HepG2 (cell line): ENCODE data around the gene TRAF3. TPM values are rescaled to one million over a fixed set of nuclear protein-coding genes. Genes with fewer than 3 reads are reported as not detected.

ENCODE experiments used
- ATAC-seq: fragments of 200-7000 bp; cut with Tn5 transposase; 3 replicates; pipeline ENCODE4 v1.9.1; 2020; ENCODE audit warnings: mild to moderate bottlenecking, moderate library complexity
- BruUV-seq: library from RNA; stranded (reverse); fragments of 400-500 nt; replicated peaks from 2 replicates; lab custom pipeline; 2021; lab: Mats Ljungman, UMichigan
- CTCF ChIA-PET: fragments of 300-600 bp; formaldehyde crosslinking; extraction: SDS; loops from one replicate; lab custom pipeline; 2021; ENCODE audit warnings: low total read pairs, inconsistent platforms, low intra/inter-chr PET ratio; lab: Yijun Ruan, JAX
- POLR2A ChIA-PET: fragments of 350-600 bp; sonication (Branson Sonifier 250); formaldehyde crosslinking; loops from one replicate; lab custom pipeline; 2020; ENCODE audit warnings: antibody characterized with exemption, inconsistent platforms; lab: Yijun Ruan, JAX
- DNase-seq: peaks from one replicate; pipeline ENCODE4 v3.0.0-alpha.2; 2015; ENCODE audit warnings: low spot score
- FAIRE-seq: peaks from 3 replicates; lab custom pipeline; 2011; peaks lifted over from hg19 to GRCh38; lab: Jason Lieb, UNC
- H2AFZ ChIP-seq: one replicate; pipeline ENCODE4 v1.6.1; 2011; ENCODE audit warnings: low read length, inconsistent platforms
- H3K27ac ChIP-seq: fragments of 300-600 bp; 3 replicates; pipeline ENCODE4 v1.8.0; 2011; ENCODE audit warnings: mixed run types, mild to moderate bottlenecking, mixed read lengths, low read length, inconsistent platforms; ENCODE audit not compliant: insufficient read depth; ENCODE audit errors: extremely low read length
- H3K27me3 ChIP-seq, 2 experiments: fragments of 200-600 bp in 1 of 2; 2 replicates in 1 of 2; 3 replicates in 1 of 2; pipeline versions ENCODE4 v1.6.0 to v1.8.0; 2011; ENCODE audit warnings: low read length in 2 of 2, mild to moderate bottlenecking in 2 of 2, moderate library complexity in 2 of 2, inconsistent platforms in 1 of 2; ENCODE audit not compliant: insufficient read depth in 2 of 2, control insufficient read depth in 1 of 2
- H3K36me3 ChIP-seq, 2 experiments: fragments of 200-600 bp in 1 of 2; replicated peaks in 1 of 2; 2 replicates in 1 of 2; 3 replicates in 1 of 2; pipeline versions ENCODE4 v1.5.1 to v1.8.0; 2011; ENCODE audit warnings: low read length in 2 of 2, inconsistent platforms in 1 of 2; ENCODE audit not compliant: insufficient read depth in 2 of 2, control insufficient read depth in 1 of 2
- H3K4me1 ChIP-seq: 2 replicates; pipeline ENCODE4 v1.5.1; 2012; ENCODE audit warnings: low read length, inconsistent platforms; ENCODE audit not compliant: insufficient read depth
- H3K4me2 ChIP-seq: 2 replicates; pipeline ENCODE4 v1.6.0; 2011; ENCODE audit warnings: low read depth, low read length, inconsistent platforms
- H3K4me3 ChIP-seq, 3 experiments: fragments of 200-600 bp in 1 of 3; sonication (generic), shearing (Covaris generic) in 1 of 3; replicated peaks in 1 of 3; 2 replicates each; pipeline ENCODE4 v1.5.1; 2011 to 2016; ENCODE audit warnings: low read length in 3 of 3, inconsistent platforms in 2 of 3, low read depth in 2 of 3, mild to moderate bottlenecking in 2 of 3, control low read depth in 1 of 3, mixed read lengths in 1 of 3; ENCODE audit not compliant: insufficient read depth in 1 of 3
- H3K79me2 ChIP-seq: one replicate; pipeline ENCODE4 v1.6.1; 2011; ENCODE audit warnings: low read length, inconsistent platforms; ENCODE audit not compliant: insufficient read depth
- H3K9ac ChIP-seq: 2 replicates; pipeline ENCODE4 v1.6.0; 2011; ENCODE audit warnings: mild to moderate bottlenecking, low read depth, low read length, inconsistent platforms; ENCODE audit not compliant: insufficient read depth
- H3K9me3 ChIP-seq: 2 replicates; pipeline ENCODE4 v1.5.1; 2012; ENCODE audit warnings: mild to moderate bottlenecking, low read length
- H4K20me1 ChIP-seq: 2 replicates; pipeline ENCODE4 v1.6.0; 2011; ENCODE audit warnings: inconsistent platforms, mild to moderate bottlenecking, low read length, moderate library complexity; ENCODE audit not compliant: insufficient read depth
- AGO2 ChIP-seq: fragments of 200-400 bp; formaldehyde crosslinking; optimal IDR thresholded peaks from 2 replicates; pipeline ENCODE3; 2017; ENCODE audit warnings: mild to moderate bottlenecking, low read depth, low read length, moderate library complexity
- ATRX ChIP-seq: sonication (generic); formaldehyde crosslinking; IDR thresholded peaks from 2 replicates; pipeline ENCODE4 v1.4.0; 2020; ENCODE audit warnings: missing genetic modification reagents, borderline replicate concordance
- FOSL1 ChIP-seq: sonication (generic); formaldehyde crosslinking; IDR thresholded peaks from 2 replicates; pipeline ENCODE4 v1.9.0; 2021; ENCODE audit warnings: missing genetic modification reagents, borderline replicate concordance
- LBX2 ChIP-seq: sonication (generic); formaldehyde crosslinking; IDR thresholded peaks from 2 replicates; pipeline ENCODE4 v1.5.0; 2020; ENCODE audit warnings: missing genetic modification reagents, mild to moderate bottlenecking, borderline replicate concordance
- NRL ChIP-seq: sonication (generic); formaldehyde crosslinking; IDR thresholded peaks from 2 replicates; pipeline ENCODE4 v1.5.0; 2020; ENCODE audit warnings: missing genetic modification reagents, mild to moderate bottlenecking, moderate library complexity, borderline replicate concordance
- PPARG ChIP-seq: conservative IDR thresholded peaks from 2 replicates; pipeline ENCODE4 v1.6.1; 2016; ENCODE audit warnings: missing biosample characterization, missing genetic modification reagents
- SNAI1 ChIP-seq: sonication (generic); formaldehyde crosslinking; IDR thresholded peaks from 2 replicates; pipeline ENCODE4 v1.5.0; 2020; ENCODE audit warnings: mild to moderate bottlenecking, missing genetic modification reagents, borderline replicate concordance
- ZNF580 ChIP-seq: IDR thresholded peaks from 2 replicates; pipeline ENCODE4 v1.6.1; 2016; ENCODE audit warnings: low read depth, borderline replicate concordance
- WGBS: methylation state at CpG from one replicate; pipeline ENCODE4 v1.1.6; 2017; ENCODE audit warnings: low lambda C conversion rate; 5-methylcytosine and 5-hydroxymethylcytosine counted together
- in situ Hi-C: cut with HindIII; loops from 2 replicates; pipeline ENCODE4 v1.10.0; 2017; ENCODE audit warnings: low pct_unique_long_range_greater_than_20kb; ENCODE audit not compliant: extremely low pct_ligation_motif_present
- intact Hi-C: fragments of 100-400 bp; cut with micrococcal nuclease; formaldehyde crosslinking; loops from one replicate; pipeline ENCODE4 v1.10.0; 2022; ENCODE audit not compliant: unreplicated experiment
- polyA plus RNA-seq, 8 experiments: library from polyadenylated mRNA; depleted of rRNA in 3 of 8; stranded (reverse) in 7 of 8; unstranded in 1 of 8; fragments of >200 nt; fragmentation: Illumina TruSeq in 4 of 8; extraction: Trizol in 4 of 8; gene quantifications; 2 replicates each; pipeline versions ENCODE4 v1.2.1 to v1.2.3, GENCODE V29; 2011 to 2016; ENCODE audit warnings: low read depth in 4 of 8, missing spikeins in 1 of 8, mixed read lengths in 1 of 8; ENCODE audit not compliant: insufficient read depth in 1 of 8
- total RNA-seq, 5 experiments: library from RNA; depleted of rRNA; stranded (reverse); fragments of >200 nt; fragmentation: Illumina TruSeq; extraction: Trizol; gene quantifications; 2 replicates each; pipeline ENCODE4 v1.2.3, GENCODE V29; 2016; ENCODE audit warnings: low read depth in 1 of 5

Gene TRAF3
- total and polyA plus RNA-seq, 2 of the 13 experiments (the other 11 are each of a cell fraction or from before 2014, with no cell fraction given) = 6.9 to 12.2 TPM

- TF ChIP-seq ZNF580 (CRISPR knock-in tag) (no peak), NRL (CRISPR knock-in tag) (no peak), LBX2 (CRISPR knock-in tag) (no peak), FOSL1 (CRISPR knock-in tag) (no peak), PPARG (CRISPR knock-in tag) (no peak), ATRX (CRISPR knock-in tag) (no peak)
Measured at GRCh38 chr14:102746634-102747438, 30.4 kb upstream of the TRAF3 start (continued).

DNA sequence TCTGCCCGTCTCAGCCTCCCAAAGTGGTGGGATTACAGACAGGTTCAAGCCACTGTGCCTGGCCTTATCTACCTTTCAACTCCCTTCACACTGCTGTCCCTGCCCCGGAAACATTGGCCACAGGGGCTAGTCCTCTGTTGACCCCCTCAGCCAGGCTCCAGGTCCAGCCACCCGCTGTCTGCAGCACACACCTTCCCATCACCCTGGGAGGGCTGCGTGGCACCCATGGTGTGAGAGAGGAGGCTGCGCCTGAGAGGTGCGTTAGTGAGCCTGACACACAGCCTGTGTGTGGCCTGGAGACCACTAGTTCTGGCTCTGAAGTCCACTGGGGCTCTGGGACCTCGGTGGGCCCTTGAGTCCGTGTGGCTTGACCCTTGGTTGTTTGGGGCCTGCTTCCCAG, 28.4 kb upstream of the TRAF3 start:
- intact Hi-C loops = no loop called here
- DNase-seq (no peak), FAIRE-seq (no peak), ATAC-seq (no peak)
- Histone ChIP-seq H3K36me3 (peaks cover 0 to 3% of the 10 kb centered on the region in 2 experiments; a peak in 2 of 5 replicates), H3K4me1 (no peaks in the 10 kb centered on the region), H3K9me3 (no peaks in the 10 kb centered on the region), H3K79me2 (no peaks in the 10 kb centered on the region), H3K4me2 (no peak overlapping the region), H3K27ac (no peak overlapping the region), H3K27me3 (no peaks in the 10 kb centered on the region), H3K4me3 (no peak overlapping the region), H2AFZ (no peak overlapping the region), H3K9ac (no peak overlapping the region), H4K20me1 (no peaks in the 10 kb centered on the region)
- ChIA-PET CTCF (no interaction called here), POLR2A (no interaction called here)
- in situ Hi-C loops = no loop called here
- TF ChIP-seq AGO2 = peak; percentile 28
- no peak for TF ChIP-seq SNAI1 (CRISPR knock-in tag)
- no TSS peak for BruUV-seq
- WGBS = 94% methylated on average over 8 of the region's 8 CpGs
